ENCODE data around the gene PCDHB6.
"Not testable (repeated sequence)": the region's sequence is repeated elsewhere in the genome, so short reads cannot be mapped to it uniquely, and the experiment has no call there.

PCDHB6 gene

DNA sequence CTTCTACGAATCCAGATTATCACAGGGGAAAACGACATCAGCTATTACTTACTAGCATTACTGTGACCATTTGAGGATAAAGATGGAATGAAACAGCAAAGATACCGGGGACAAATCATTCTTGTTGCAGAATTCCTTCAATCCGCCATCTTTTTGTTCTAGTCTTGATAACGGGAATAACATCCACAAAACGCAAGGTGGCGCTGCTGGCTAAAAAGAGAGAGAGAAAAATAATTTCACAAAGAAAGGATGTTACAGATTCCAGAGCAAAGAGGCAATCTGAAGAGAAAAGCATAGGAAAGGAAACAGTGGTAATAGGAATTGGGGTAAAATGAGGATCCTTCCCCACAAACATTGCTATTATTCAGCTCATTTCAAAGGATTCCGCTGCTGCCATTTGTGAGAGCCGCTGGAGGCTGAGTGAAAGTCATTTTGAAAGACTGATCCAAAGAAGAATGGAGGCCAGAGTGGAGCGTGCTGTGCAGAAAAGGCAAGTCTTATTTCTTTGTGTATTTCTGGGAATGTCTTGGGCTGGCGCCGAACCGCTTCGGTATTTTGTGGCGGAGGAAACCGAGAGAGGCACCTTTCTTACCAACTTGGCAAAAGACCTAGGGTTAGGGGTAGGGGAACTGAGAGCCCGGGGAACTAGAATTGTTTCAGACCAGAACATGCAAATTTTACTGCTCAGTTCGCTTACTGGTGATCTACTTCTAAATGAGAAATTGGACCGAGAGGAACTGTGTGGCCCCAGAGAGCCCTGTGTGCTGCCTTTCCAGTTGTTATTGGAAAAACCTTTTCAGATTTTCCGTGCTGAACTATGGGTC, 22.7 kb downstream of the PCDHB6 start, which contains the start of gene PCDHB7:
TSS of gene PCDHB7 (plus strand) at position 264 of the 824 bp plus-strand sequence. CDS start at position 456, 192 bp downstream.
- peak; percentile 21 for DNase-seq

DNA sequence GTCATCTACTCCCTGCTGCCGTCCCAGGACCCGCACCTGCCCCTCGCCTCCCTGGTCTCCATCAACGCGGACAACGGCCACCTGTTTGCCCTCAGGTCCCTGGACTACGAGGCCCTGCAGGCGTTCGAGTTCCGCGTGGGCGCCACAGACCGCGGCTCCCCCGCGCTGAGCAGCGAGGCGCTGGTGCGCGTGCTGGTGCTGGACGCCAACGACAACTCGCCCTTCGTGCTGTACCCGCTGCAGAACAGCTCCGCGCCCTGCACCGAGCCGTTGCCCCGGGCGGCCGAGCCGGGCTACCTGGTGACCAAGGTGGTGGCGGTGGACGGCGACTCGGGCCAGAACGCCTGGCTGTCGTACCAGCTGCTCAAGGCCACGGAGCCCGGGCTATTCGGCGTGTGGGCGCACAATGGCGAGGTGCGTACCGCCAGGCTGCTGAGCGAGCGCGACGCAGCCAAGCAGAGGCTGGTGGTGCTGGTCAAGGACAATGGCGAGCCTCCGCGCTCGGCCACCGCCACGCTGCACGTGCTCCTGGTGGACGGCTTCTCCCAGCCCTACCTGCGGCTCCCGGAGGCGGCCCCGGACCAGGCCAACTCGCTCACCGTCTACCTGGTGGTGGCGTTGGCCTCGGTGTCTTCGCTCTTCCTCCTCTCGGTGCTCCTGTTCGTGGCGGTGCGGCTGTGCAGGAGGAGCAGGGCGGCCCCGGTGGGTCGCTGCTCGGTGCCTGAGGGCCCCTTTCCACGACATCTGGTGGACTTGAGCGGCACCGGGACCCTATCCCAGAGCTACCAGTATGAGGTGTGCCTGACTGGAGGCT, 24.6 kb downstream of the PCDHB6 start:
- DNase-seq = not testable (repeated sequence)

DNA sequence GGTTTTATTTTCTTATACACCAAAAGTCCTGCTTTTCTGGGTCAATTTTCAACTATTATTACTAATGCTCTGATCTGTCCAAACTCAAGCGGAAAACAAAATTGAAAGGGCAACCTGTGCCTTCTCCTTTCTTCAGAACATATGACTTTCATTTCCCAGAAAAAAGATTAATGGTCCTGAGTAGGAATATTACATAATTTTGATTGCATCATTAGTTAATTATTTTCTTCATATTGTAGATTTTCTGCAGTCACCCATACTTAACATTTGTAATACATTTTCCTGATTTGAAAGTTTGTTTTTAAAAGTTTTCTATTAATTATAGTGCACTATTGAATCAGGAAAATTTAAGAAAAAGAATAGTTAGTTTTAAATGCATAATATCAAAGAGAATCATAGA, 26.1 kb downstream of the PCDHB6 start:
- no peak for DNase-seq

DNA sequence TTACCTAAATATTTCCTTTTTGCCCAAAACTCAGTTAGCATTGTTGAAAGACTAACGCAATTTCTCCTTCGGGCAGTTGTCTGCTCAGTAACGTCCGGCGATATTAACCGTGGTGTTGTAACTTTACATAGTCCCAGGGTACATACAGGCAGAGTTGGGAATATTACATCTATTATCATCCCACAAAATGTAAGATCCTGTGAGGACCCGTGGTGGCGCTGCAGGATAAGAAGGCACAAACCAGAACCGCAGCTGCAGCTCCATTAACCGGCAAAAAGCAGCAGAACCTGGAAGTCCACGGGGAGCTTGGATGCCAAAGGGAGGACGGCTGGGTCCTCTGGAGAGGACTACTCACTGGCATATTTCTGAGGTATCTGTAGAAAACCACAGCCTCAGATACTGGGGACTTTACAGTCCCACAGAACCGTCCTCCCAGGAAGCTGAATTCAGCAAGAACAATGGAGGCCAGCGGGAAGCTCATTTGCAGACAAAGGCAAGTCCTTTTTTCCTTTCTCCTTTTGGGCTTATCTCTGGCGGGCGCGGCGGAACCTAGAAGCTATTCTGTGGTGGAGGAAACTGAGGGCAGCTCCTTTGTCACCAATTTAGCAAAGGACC, 27.8 kb downstream of the PCDHB6 start, which contains the start of gene PCDHB8:
TSS of gene PCDHB8 (plus strand) at position 214 of the 615 bp plus-strand sequence. CDS start at position 459, 245 bp downstream.
- not testable (repeated sequence) for DNase-seq

DNA sequence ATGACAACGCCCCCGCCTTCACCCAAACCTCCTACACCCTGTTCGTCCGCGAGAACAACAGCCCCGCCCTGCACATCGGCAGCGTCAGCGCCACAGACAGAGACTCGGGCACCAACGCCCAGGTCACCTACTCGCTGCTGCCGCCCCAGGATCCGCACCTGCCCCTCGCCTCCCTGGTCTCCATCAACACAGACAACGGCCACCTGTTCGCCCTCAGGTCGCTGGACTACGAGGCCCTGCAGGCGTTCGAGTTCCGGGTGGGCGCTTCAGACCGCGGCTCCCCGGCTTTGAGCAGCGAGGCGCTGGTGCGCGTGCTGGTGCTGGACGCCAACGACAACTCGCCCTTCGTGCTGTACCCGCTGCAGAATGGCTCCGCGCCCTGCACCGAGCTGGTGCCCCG, 29.5 kb downstream of the PCDHB6 start:
- DNase-seq = not testable (repeated sequence)

DNA sequence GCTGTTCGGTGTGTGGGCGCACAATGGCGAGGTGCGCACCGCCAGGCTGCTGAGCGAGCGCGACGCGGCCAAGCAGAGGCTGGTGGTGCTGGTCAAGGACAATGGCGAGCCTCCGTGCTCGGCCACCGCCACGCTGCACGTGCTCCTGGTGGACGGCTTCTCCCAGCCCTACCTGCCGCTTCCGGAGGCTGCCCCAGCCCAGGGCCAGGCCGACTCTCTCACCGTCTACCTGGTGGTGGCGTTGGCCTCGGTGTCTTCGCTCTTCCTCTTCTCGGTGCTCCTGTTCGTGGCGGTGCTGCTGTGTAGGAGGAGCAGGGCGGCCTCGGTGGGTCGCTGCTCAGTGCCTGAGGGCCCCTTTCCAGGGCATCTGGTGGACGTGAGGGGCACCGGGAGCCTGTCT, 30.0 kb downstream of the PCDHB6 start:
- DNase-seq = not testable (repeated sequence)

DNA sequence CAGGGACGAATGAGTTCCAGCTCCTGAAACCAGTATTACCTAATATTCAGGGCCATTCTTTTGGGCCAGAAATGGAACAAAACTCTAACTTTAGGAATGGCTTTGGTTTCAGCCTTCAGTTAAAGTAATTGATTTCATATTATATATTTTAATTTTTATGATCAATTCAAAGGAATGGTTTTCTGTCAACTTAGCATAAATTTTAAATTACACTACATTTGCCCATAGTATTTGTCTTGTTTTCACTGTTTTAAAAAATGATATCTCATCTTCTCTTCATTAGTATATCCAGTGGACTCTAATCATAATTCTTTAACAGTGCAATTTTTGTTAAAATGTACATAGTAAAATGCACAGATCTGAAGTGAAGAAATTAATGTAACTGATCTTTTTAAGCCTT, 30.5 kb downstream of the PCDHB6 start:
- no peak for DNase-seq

DNA sequence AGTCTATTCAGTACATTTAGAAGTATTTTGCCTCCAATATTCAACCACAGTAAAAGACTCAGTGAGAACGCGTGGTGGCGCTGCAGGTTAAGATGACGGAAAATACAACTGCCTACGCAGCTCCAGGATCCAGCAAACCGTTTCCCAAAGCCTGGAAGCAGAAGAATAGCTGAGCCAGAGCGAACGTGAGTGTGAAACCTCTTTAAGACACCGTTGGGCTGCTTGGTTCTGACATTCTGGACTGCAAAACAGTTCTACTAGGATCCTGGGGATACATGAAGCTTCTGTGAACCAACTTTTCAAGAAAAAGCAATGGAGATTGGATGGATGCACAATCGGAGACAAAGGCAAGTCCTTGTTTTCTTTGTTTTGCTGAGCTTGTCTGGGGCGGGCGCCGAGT, 32.4 kb downstream of the PCDHB6 start, which contains the start of gene PCDHB16:
TSS of gene PCDHB16 (plus strand) at position 140 of the 400 bp plus-strand sequence. CDS start at position 313, 173 bp downstream.
- DNase-seq = no peak

DNA sequence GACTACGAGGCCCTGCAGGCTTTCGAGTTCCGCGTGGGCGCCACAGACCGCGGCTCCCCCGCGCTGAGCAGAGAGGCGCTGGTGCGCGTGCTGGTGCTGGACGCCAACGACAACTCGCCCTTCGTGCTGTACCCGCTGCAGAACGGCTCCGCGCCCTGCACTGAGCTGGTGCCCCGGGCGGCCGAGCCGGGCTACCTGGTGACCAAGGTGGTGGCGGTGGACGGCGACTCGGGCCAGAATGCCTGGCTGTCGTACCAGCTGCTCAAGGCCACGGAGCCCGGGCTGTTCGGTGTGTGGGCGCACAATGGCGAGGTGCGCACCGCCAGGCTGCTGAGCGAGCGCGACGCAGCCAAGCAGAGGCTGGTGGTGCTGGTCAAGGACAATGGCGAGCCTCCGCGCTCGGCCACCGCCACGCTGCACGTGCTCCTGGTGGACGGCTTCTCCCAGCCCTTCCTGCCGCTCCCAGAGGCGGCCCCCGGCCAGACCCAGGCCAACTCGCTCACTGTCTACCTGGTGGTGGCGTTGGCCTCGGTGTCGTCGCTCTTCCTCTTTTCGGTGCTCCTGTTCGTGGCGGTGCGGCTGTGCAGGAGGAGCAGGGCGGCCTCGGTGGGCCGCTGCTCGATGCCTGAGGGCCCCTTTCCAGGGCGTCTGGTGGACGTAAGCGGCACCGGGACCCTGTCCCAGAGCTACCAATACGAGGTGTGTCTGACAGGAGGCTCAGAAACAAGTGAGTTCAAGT, 34.4 kb downstream of the PCDHB6 start:
- not testable (repeated sequence) for DNase-seq

DNA sequence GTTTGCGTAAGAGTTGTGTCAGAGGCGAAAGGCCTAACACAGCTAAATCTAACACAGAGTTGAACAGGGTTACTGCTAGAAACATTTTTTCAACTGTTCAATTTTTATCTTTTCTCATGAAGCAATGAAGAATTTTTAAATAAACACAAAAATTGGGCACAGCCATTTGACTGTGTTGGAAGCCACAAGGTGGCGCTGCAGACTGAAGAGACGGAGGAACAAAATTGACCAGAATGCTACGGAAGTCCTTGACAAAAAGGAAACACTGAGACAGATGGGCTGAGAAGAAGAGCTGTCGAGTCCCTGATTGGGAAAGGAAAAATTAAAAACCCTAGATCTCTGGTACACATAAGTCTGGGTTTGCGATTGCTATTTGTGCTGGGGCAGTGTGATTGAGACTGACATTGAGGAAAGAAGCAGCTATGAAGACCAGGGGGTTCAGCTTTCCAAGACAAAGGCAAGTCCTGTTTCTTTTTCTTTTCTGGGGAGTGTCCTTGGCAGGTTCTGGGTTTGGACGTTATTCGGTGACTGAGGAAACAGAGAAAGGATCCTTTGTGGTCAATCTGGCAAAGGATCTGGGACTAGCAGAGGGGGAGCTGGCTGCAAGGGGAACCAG, 37.1 kb downstream of the PCDHB6 start, which contains the start of gene PCDHB9:
TSS of gene PCDHB9 (plus strand) at position 265 of the 616 bp plus-strand sequence. CDS start at position 423, 158 bp downstream.
- DNase-seq = peak; percentile 29

DNA sequence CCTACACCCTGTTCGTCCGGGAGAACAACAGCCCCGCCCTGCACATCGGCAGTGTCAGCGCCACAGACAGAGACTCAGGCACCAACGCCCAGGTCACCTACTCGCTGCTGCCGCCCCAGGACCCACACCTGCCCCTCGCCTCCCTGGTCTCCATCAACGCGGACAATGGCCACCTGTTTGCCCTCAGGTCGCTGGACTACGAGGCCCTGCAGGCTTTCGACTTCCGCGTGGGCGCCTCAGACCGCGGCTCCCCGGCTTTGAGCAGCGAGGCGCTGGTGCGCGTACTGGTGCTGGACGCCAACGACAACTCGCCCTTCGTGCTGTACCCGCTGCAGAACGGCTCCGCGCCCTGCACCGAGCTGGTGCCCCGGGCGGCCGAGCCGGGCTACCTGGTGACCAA, 38.8 kb downstream of the PCDHB6 start:
- not testable (repeated sequence) for DNase-seq

DNA sequence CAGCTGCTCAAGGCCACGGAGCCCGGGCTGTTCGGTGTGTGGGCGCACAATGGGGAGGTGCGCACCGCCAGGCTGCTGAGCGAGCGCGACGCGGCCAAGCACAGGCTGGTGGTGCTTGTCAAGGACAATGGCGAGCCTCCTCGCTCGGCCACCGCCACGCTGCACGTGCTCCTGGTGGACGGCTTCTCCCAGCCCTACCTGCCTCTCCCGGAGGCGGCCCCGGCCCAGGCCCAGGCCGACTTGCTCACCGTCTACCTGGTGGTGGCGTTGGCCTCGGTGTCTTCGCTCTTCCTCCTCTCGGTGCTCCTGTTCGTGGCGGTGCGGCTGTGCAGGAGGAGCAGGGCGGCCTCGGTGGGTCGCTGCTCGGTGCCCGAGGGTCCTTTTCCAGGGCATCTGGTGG, 39.3 kb downstream of the PCDHB6 start:
- not testable (repeated sequence) for DNase-seq

DNA sequence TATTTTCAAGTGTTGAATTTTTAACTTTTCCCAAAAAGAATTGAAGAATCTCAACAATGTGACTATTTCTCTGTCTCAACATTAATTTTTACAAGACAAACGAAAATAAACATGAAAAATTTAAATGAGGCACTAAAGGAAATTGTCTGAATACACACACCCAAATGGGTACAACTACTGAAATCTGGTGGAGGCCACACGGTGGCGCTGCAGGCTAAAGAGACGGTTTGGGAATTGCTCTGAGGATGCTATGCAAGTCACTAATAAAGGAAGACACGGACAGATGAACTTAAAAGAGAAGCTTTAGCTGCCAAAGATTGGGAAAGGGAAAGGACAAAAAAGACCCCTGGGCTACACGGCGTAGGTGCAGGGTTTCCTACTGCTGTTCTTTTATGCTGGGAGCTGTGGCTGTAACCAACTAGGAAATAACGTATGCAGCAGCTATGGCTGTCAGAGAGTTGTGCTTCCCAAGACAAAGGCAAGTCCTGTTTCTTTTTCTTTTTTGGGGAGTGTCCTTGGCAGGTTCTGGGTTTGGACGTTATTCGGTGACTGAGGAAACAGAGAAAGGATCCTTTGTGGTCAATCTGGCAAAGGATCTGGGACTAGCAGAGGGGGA, 42.4 kb downstream of the PCDHB6 start, which contains the start of gene PCDHB10:
TSS of gene PCDHB10 (plus strand) at position 244 of the 616 bp plus-strand sequence. CDS start at position 444, 200 bp downstream.
- peak; percentile 21 for DNase-seq

DNA sequence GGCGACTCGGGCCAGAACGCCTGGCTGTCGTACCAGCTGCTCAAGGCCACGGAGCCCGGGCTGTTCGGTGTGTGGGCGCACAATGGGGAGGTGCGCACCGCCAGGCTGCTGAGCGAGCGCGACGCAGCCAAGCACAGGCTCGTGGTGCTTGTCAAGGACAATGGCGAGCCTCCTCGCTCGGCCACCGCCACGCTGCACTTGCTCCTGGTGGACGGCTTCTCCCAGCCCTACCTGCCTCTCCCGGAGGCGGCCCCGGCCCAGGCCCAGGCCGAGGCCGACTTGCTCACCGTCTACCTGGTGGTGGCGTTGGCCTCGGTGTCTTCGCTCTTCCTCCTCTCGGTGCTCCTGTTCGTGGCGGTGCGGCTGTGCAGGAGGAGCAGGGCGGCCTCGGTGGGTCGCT, 44.5 kb downstream of the PCDHB6 start:
- not testable (repeated sequence) for DNase-seq

DNA sequence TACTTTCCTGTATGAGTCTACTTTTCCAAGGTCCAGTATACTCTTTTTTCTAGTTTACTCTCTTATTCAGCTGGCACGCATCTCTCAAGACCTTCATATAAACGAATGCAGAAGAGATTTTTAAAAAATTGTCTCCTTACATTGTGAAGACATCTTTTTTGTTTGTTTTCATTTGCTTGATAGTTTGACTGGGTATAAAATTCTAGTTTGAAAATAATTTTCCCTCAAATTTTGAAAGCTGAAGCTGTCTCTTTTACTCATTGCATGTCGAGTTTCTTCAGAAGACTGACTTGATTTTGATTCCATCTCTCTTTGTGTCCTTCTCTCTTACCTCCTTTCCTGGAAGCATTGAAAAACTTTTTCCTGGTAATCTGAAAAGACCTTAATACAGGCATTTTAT, 46.5 kb downstream of the PCDHB6 start:
- DNase-seq = no peak

DNA sequence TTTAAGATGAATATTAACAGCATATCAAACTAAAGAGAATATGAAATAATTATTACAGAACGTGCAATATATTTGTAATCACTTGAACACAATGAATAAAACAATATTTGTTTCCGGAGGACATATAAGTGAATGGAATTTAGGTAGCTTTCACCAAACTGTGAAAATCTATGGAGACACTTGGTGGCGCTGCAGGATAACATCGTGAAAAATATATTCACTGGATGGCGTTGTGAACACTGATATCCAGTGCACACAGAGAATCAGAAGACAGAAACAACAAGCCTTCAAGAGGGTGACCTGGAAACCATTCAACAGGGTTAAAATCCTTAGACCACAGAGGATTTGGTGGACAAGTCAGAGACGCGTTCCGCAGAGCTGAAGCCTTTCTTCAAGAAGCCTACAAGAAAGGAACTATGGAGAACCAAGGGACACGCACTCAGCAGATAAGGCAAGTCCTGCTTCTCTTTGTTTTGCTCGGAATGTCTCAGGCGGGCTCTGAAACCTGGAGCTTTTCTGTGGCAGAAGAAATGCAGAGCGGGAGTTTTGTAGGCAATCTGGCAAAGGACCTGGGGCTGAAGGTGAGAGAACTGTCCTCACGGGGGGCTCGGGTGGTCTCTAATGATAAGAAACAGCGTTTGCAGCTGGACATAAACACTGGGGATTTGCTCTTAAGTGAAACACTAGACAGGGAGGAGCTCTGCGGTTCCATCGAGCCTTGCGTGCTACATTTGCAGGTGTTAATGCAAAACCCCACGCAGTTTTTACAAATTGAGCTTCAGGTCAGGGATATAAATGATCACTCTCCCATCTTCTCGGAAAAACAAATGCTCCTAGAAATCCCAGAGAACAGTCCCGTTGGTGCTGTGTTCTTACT, 49.7 kb downstream of the PCDHB6 start, which contains the start of gene PCDHB11:
TSS of gene PCDHB11 (plus strand) at position 269 of the 877 bp plus-strand sequence. CDS start at position 417, 148 bp downstream.
- no peak for DNase-seq

DNA sequence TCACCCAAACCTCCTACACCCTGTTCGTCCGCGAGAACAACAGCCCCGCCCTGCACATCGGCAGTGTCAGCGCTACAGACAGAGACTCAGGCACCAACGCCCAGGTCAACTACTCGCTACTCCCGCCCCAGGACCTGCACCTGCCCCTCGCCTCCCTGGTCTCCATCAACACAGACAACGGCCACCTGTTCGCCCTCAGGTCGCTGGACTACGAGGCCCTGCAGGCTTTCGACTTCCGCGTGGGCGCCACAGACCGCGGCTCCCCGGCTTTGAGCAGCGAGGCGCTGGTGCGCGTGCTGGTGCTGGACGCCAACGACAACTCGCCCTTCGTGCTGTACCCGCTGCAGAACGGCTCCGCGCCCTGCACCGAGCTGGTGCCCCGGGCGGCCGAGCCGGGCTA, 51.3 kb downstream of the PCDHB6 start:
- DNase-seq = not testable (repeated sequence)

DNA sequence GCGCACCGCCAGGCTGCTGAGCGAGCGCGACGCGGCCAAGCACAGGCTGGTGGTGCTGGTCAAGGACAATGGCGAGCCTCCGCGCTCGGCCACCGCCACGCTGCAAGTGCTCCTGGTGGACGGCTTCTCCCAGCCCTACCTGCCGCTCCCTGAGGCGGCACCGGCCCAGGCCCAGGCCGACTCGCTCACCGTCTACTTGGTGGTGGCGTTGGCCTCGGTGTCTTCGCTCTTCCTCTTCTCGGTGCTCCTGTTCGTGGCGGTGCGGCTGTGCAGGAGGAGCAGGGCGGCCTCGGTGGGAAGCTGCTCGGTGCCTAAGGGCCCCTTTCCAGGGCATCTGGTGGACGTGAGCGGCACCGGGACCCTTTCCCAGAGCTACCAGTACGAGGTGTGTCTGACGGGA, 51.8 kb downstream of the PCDHB6 start:
- DNase-seq = not testable (repeated sequence)

Measured in CD4-positive, alpha-beta T cell treated with Interleukin-17A for 4 hours (primary cell).